ENCODE results near the gene TPRN. TPM values are rescaled to one million over a fixed set of nuclear protein-coding genes. Genes with fewer than 3 reads are reported as not detected.

Gene TPRN
- polyA plus RNA-seq, 1 experiment: 2.8 TPM

DNA sequence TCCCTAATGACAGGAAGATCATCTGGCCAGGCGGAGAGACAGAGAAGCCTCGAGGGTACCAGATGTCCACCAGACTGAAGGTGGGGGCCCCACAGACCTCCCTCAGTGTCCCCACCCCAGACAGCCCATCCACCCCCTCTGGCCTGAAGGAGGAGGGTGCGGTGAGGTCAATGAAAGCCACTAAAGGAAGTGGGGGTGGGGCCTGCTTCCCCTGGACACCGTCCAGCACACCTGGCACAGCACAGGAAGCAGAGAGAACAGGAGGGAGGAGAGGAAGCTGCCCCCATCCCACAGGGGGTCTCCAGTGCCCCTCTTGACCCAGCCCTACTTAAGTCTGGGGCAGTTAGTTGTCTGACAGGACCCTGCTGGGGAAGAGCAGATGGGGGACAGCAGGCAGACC lies 41.9 kb downstream of the TPRN start:
- no peaks in the 10 kb centered on the region; the same call in 1 of the 2 replicates for H3K9me3 ChIP-seq (ENCODE audit: control insufficient read depth, insufficient read depth, low read length)
- H3K4me3 ChIP-seq (ENCODE audit: low read depth, low read length): no peak overlapping the region
- no peak for DNase-seq (ENCODE audit: low read depth, low spot score)
- TF ChIP-seq, protein P1, sequence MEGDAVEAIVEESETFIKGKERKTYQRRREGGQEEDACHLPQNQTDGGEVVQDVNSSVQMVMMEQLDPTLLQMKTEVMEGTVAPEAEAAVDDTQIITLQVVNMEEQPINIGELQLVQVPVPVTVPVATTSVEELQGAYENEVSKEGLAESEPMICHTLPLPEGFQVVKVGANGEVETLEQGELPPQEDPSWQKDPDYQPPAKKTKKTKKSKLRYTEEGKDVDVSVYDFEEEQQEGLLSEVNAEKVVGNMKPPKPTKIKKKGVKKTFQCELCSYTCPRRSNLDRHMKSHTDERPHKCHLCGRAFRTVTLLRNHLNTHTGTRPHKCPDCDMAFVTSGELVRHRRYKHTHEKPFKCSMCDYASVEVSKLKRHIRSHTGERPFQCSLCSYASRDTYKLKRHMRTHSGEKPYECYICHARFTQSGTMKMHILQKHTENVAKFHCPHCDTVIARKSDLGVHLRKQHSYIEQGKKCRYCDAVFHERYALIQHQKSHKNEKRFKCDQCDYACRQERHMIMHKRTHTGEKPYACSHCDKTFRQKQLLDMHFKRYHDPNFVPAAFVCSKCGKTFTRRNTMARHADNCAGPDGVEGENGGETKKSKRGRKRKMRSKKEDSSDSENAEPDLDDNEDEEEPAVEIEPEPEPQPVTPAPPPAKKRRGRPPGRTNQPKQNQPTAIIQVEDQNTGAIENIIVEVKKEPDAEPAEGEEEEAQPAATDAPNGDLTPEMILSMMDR (IDR thresholded peaks at IDR 0.05; ENCODE audit: low read depth, low read length): no peak
- no peak overlapping the region for H3K27ac ChIP-seq (ENCODE audit: low read depth, low read length)
- POLR2A ChIA-PET: no interaction called here
- CTCF ChIA-PET: no interaction called here
- H3K27me3 ChIP-seq (ENCODE audit: control insufficient read depth, insufficient read depth, low read length): peaks cover 37% of the 10 kb centered on the region

DNA sequence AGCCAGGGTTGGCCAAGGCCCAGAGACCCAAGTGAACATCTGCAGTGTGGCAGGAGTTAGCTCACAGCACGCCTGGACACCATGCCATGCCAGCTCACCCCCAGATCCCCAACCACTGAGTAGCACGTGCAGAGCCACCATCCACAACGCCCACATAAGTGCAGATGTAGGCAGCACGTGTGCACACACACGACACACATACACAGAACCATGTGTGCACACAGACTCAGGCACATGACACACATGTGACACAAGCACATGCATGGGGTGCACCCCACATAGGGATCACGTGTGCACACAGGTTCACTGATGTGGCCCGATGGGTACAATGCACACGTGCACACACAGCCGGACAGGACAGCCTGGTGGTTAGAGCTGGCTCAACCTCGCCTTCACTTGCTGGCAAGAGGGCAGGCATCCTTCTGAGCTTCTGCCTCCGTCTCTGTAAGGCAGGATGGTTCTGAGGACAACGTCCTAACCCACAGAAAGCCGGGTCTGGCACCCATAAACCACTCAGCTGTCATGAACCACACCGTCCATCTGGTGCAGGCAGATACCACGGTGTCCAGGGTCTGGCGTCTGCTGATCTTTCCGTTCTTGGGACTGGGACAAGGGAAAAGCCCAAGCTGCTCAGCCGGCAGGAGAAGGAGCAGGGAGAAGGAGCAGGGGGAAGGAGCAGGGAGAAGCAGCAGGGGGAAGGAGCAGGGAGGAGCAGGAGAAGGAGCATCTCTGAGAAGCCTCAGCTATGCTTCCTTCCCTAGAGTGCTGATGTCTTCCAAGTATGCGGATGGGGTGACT lies 42.7 kb downstream of the TPRN start:
- Histone ChIP-seq H3K4me3 (ENCODE audit: low read depth, low read length) (no peak overlapping the region), H3K27ac (ENCODE audit: low read depth, low read length) (no peak overlapping the region), H3K9me3 (ENCODE audit: control insufficient read depth, insufficient read depth, low read length) (no peaks in the 10 kb centered on the region; the same call in 1 of the 2 replicates), H3K27me3 (ENCODE audit: control insufficient read depth, insufficient read depth, low read length) (peaks cover 33% of the 10 kb centered on the region)
- CTCF ChIA-PET: no interaction called here
- TF ChIP-seq, protein P1 (IDR thresholded peaks at IDR 0.05; ENCODE audit: low read depth, low read length): no peak
- POLR2A ChIA-PET: interaction anchor here (1.2 to 1.6 kb wide), 3 partner anchors 17 to 83 kb away, joined by 5 to 9 read pairs (median 7); partner anchors contain the start of genes ANAPC2, SSNA1 and TUBB4B
- DNase-seq (ENCODE audit: low read depth, low spot score): no peak

DNA sequence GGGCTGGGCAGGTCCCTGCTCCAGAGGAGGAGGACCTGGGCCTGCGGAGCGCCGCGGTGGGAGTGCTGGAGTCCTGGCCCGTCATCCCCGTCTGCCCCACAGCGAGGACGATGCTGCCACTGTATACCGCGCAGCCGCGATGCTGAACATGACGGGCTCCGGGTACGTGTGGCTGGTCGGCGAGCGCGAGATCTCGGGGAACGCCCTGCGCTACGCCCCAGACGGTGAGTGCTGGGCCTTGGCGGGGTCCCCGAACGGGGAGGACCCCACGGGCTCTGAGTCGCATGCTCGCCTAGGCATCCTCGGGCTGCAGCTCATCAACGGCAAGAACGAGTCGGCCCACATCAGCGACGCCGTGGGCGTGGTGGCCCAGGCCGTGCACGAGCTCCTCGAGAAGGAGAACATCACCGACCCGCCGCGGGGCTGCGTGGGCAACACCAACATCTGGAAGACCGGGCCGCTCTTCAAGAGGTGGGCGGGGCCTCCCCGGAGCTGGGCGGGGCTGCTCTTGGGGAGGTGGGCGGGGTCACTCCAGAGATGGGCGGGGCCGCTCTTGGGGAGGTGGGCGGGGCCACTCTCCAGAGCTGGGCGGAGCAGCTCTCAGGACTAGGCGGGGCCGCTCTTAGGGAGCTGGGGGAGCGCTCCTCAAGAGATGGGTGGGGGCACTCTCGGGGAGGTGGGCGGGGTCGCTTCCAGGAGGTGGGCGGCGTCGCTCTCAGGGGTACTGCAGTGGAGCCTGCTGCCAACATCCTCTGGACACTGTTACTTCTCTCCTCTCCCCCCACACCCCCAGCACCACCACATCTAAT lies 43.8 kb downstream of the TPRN start:
- POLR2A ChIA-PET: interaction anchor here (0.7 to 1.6 kb wide), 5 partner anchors 18 to 320 kb away, joined by 3 to 9 read pairs (median 5); partner anchors contain the start of genes ANAPC2, SSNA1 and TUBB4B
- H3K27me3 ChIP-seq (ENCODE audit: control insufficient read depth, insufficient read depth, low read length): peaks cover 27% of the 10 kb centered on the region
- no peak for DNase-seq (ENCODE audit: low read depth, low spot score)
- TF ChIP-seq, protein P1 (IDR thresholded peaks at IDR 0.05; ENCODE audit: low read depth, low read length): no peak
- peaks cover 3% of the 10 kb centered on the region; the same call in 1 of the 2 replicates for H3K9me3 ChIP-seq (ENCODE audit: control insufficient read depth, insufficient read depth, low read length)
- no peak overlapping the region for H3K27ac ChIP-seq (ENCODE audit: low read depth, low read length)
- CTCF ChIA-PET: interaction anchor here (0.6 to 0.7 kb wide), 2 partner anchors 72 to 665 kb away, joined by 3 read pairs; no protein-coding TSS in a partner anchor
- H3K4me3 ChIP-seq (ENCODE audit: low read depth, low read length): peak overlapping the region; percentile 48

DNA sequence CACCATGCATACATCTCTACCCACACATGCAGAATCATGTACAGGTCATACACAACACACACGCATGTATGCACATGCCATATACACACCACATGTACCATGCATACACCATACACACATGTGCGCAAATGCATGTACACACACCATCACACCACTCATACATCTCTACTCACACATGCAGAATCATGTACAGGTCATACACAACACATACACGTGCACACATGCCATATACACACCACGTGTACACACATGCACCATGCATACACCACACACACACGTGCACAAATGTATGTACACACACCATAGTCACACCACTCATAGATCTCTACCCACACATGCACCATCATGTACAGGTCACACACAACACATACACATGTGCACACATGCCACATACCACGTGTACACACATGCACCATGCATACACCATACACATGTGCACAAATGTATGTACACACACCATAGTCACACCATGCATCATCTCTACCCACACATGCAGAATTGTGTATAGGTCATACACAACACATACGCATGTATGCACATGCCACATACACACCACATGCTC lies 47.6 kb downstream of the TPRN start:
- H3K27me3 ChIP-seq (ENCODE audit: control insufficient read depth, insufficient read depth, low read length): peaks cover 19% of the 10 kb centered on the region
- H3K4me3 ChIP-seq (ENCODE audit: low read depth, low read length): no peak overlapping the region
- CTCF ChIA-PET: no interaction called here
- POLR2A ChIA-PET: no interaction called here
- H3K27ac ChIP-seq (ENCODE audit: low read depth, low read length): no peak overlapping the region
- TF ChIP-seq, protein P1 (IDR thresholded peaks at IDR 0.05; ENCODE audit: low read depth, low read length): no peak
- peaks cover 14% of the 10 kb centered on the region; the same call in 1 of the 2 replicates for H3K9me3 ChIP-seq (ENCODE audit: control insufficient read depth, insufficient read depth, low read length)
- no peak for DNase-seq (ENCODE audit: low read depth, low spot score)

Measured in AG04450 (cell line).